ENCODE results near the gene NMB.
A peak's percentile ranks its signal among the peaks of the same experiment; 100 is the strongest.

Gene NMB

GRCh38 chr15:84634228-84634837 lies 23.7 kb downstream of the NMB start:
- ATAC-seq = no peak
- TF ChIP-seq ZC3H10 (CRISPR knock-in tag; IDR thresholded peaks at IDR 0.05) = no peak
- no peak for TF ChIP-seq TOX (CRISPR knock-in tag; IDR thresholded peaks at IDR 0.05; ENCODE audit: borderline replicate concordance)
- no peak for TF ChIP-seq ZNF70 (CRISPR knock-in tag; IDR thresholded peaks at IDR 0.05)
- TF ChIP-seq ZFP3 (CRISPR knock-in tag; IDR thresholded peaks at IDR 0.05) = no peak
- no peak for TF ChIP-seq ZFP30 (CRISPR knock-in tag; IDR thresholded peaks at IDR 0.05)
- TF ChIP-seq RARB (CRISPR knock-in tag; IDR thresholded peaks at IDR 0.05) = no peak
- no peak for TF ChIP-seq ZNF565 (CRISPR knock-in tag; conservative IDR thresholded peaks at IDR 0.05; ENCODE audit: low read depth)
- TF ChIP-seq SNAI2 (CRISPR knock-in tag; IDR thresholded peaks at IDR 0.05) = no peak
- TF ChIP-seq CSRNP3 (CRISPR knock-in tag; IDR thresholded peaks at IDR 0.05) = no peak
- TF ChIP-seq ARNTL (CRISPR knock-in tag; IDR thresholded peaks at IDR 0.05; ENCODE audit: borderline replicate concordance, low read depth) = no peak
- TF ChIP-seq BACH2 (CRISPR knock-in tag; IDR thresholded peaks at IDR 0.05; ENCODE audit: borderline replicate concordance) = no peak
- TF ChIP-seq TSHZ2 (CRISPR knock-in tag; IDR thresholded peaks at IDR 0.05) = no peak
- TF ChIP-seq PPARA (CRISPR knock-in tag; IDR thresholded peaks at IDR 0.05; ENCODE audit: borderline replicate concordance) = no peak
- no peak for TF ChIP-seq CREB5 (CRISPR knock-in tag; IDR thresholded peaks at IDR 0.05; ENCODE audit: low read depth)
- TF ChIP-seq GLIS3 (CRISPR knock-in tag; IDR thresholded peaks at IDR 0.05) = no peak
- TF ChIP-seq ESRRG (CRISPR knock-in tag; IDR thresholded peaks at IDR 0.05) = no peak
- TF ChIP-seq POU6F1 (CRISPR knock-in tag; IDR thresholded peaks at IDR 0.05; ENCODE audit: borderline replicate concordance, low read depth) = no peak

- TF ChIP-seq ESRRG (CRISPR knock-in tag; IDR thresholded peaks at IDR 0.05) = no peak
- TF ChIP-seq TSHZ2 (CRISPR knock-in tag; IDR thresholded peaks at IDR 0.05) = no peak
- no peak for TF ChIP-seq GLIS3 (CRISPR knock-in tag; IDR thresholded peaks at IDR 0.05)
- peak; percentile 78 for ATAC-seq
Observed at GRCh38 chr15:84633311-84634227, 24.4 kb downstream of the NMB start.

GRCh38 chr15:84631706-84632272 lies 26.2 kb downstream of the NMB start:
- peak; percentile 1; the same call in 1 of the 3 replicates for ATAC-seq
- TF ChIP-seq BACH2 (CRISPR knock-in tag; IDR thresholded peaks at IDR 0.05; ENCODE audit: borderline replicate concordance) (no peak), CSRNP3 (CRISPR knock-in tag; IDR thresholded peaks at IDR 0.05) (no peak), ISL1 (CRISPR knock-in tag; IDR thresholded peaks at IDR 0.05) (no peak), ZC3H10 (CRISPR knock-in tag; IDR thresholded peaks at IDR 0.05) (no peak), POU6F1 (CRISPR knock-in tag; IDR thresholded peaks at IDR 0.05; ENCODE audit: borderline replicate concordance, low read depth) (no peak), ZFP30 (CRISPR knock-in tag; IDR thresholded peaks at IDR 0.05) (no peak), PPARA (CRISPR knock-in tag; IDR thresholded peaks at IDR 0.05; ENCODE audit: borderline replicate concordance) (no peak), RARB (CRISPR knock-in tag; IDR thresholded peaks at IDR 0.05) (no peak), SNAI2 (CRISPR knock-in tag; IDR thresholded peaks at IDR 0.05) (no peak), GLIS3 (CRISPR knock-in tag; IDR thresholded peaks at IDR 0.05) (no peak), ESRRG (CRISPR knock-in tag; IDR thresholded peaks at IDR 0.05) (no peak), ZNF70 (CRISPR knock-in tag; IDR thresholded peaks at IDR 0.05) (no peak)
